ENCODE data around the gene CRYBB2. TPM values are rescaled to one million over a fixed set of nuclear protein-coding genes. Genes with fewer than 3 reads are reported as not detected.

Gene CRYBB2
- total RNA-seq, 1 donor from 2014 or later = not detected

GRCh38 chr22:25206998-25207397 is 12.4 kb upstream of the CRYBB2 start:
- H3K36me3 ChIP-seq = no peaks in the 10 kb centered on the region
- TF ChIP-seq, protein P1, sequence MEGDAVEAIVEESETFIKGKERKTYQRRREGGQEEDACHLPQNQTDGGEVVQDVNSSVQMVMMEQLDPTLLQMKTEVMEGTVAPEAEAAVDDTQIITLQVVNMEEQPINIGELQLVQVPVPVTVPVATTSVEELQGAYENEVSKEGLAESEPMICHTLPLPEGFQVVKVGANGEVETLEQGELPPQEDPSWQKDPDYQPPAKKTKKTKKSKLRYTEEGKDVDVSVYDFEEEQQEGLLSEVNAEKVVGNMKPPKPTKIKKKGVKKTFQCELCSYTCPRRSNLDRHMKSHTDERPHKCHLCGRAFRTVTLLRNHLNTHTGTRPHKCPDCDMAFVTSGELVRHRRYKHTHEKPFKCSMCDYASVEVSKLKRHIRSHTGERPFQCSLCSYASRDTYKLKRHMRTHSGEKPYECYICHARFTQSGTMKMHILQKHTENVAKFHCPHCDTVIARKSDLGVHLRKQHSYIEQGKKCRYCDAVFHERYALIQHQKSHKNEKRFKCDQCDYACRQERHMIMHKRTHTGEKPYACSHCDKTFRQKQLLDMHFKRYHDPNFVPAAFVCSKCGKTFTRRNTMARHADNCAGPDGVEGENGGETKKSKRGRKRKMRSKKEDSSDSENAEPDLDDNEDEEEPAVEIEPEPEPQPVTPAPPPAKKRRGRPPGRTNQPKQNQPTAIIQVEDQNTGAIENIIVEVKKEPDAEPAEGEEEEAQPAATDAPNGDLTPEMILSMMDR (IDR thresholded peaks at IDR 0.05) = no peak
- no peaks in the 10 kb centered on the region for H3K27me3 ChIP-seq
- DNase-seq (ENCODE audit: low spot score in 2 of 2) = no peak
- intact Hi-C loops (cut with DNase I) = no loop called here
- no peaks in the 10 kb centered on the region for H3K9me3 ChIP-seq
- H3K27ac ChIP-seq = no peak overlapping the region
- no peaks in the 10 kb centered on the region for H3K4me1 ChIP-seq
- no peak overlapping the region for H3K4me3 ChIP-seq

DNA sequence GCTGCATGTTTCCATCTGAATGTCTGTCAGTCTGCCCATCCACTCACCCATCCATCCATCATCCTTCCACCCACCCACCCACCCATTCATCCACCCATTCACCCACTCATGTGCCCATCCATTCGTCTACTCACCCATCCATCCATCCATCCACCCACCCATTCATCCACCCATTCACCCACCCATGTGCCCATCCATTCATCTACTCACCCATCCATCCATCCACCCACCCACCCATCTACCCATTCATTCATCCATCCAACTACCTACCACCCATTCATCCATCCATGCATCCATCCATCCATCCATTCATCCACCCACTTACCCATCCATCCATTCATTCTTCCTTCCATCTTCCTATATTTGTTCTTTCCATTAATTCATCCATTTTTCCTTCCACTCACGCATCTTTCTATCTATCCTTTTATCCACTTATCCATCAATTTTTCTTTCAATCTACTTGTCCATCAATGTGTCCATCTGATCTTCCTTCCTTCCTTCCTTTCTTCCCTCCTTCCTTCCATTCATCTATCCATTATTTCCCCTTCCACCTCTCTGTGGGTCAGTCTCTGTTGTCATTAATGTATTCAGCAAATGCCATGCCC is 11.8 kb upstream of the CRYBB2 start:
- H3K27ac ChIP-seq = no peak overlapping the region
- intact Hi-C loops (cut with DNase I) = no loop called here

DNA sequence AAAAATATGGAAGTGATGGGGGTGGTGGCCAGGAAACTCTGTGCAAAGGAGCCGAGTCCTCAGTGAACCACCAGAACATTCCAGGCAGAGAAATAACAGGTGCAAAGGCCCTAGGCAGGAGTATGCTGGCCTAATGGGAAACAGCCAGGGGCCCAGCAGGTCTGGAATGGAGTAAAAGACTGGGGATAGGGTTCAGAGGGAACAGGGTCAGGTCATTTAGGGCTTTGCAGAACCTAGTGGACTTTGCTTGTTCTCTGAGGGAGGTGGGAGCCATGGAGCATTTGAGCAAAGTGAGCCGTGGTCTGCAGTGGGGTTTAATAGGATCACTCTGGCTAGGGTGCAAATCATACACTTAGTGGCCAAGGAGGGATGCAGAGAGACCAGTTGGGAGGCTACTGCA is 11.1 kb upstream of the CRYBB2 start:
- intact Hi-C loops (cut with DNase I) = no loop called here
- DNase-seq (ENCODE audit: low spot score in 2 of 2) = no peak
- Histone ChIP-seq H3K36me3 (no peaks in the 10 kb centered on the region), H3K4me1 (no peaks in the 10 kb centered on the region), H3K9me3 (no peaks in the 10 kb centered on the region), H3K27ac (no peak overlapping the region), H3K27me3 (no peaks in the 10 kb centered on the region), H3K4me3 (no peak overlapping the region)
- TF ChIP-seq, protein P1 (IDR thresholded peaks at IDR 0.05) = no peak

More for the DNA sequence above, 11.8 kb upstream of the CRYBB2 start:
- Histone ChIP-seq H3K9me3 (no peaks in the 10 kb centered on the region), H3K4me1 (no peaks in the 10 kb centered on the region), H3K27me3 (no peaks in the 10 kb centered on the region), H3K36me3 (no peaks in the 10 kb centered on the region), H3K4me3 (no peak overlapping the region)
- TF ChIP-seq, protein P1 (IDR thresholded peaks at IDR 0.05) = no peak
- no peak for DNase-seq (ENCODE audit: low spot score in 2 of 2)

GRCh38 chr22:25208743-25209505 is 10.5 kb upstream of the CRYBB2 start:
- Histone ChIP-seq H3K27ac (no peak overlapping the region), H3K9me3 (no peaks in the 10 kb centered on the region), H3K27me3 (no peaks in the 10 kb centered on the region), H3K4me3 (no peak overlapping the region), H3K36me3 (no peaks in the 10 kb centered on the region), H3K4me1 (no peaks in the 10 kb centered on the region)
- TF ChIP-seq, protein P1 (IDR thresholded peaks at IDR 0.05) = no peak
- no peak for DNase-seq (ENCODE audit: low spot score in 2 of 2)
- intact Hi-C loops (cut with DNase I) = no loop called here

GRCh38 chr22:25210793-25211192 is 8.6 kb upstream of the CRYBB2 start:
- intact Hi-C loops (cut with DNase I) = no loop called here
- Histone ChIP-seq H3K36me3 (no peaks in the 10 kb centered on the region), H3K9me3 (no peaks in the 10 kb centered on the region), H3K4me1 (no peaks in the 10 kb centered on the region), H3K27ac (no peak overlapping the region), H3K27me3 (no peaks in the 10 kb centered on the region), H3K4me3 (no peak overlapping the region)
- TF ChIP-seq, protein P1 (IDR thresholded peaks at IDR 0.05) = no peak
- no peak for DNase-seq (ENCODE audit: low spot score in 2 of 2)

All from ascending aorta (tissue), 2 donors.